ENCODE measurements around the gene MTREX.

Gene MTREX

DNA sequence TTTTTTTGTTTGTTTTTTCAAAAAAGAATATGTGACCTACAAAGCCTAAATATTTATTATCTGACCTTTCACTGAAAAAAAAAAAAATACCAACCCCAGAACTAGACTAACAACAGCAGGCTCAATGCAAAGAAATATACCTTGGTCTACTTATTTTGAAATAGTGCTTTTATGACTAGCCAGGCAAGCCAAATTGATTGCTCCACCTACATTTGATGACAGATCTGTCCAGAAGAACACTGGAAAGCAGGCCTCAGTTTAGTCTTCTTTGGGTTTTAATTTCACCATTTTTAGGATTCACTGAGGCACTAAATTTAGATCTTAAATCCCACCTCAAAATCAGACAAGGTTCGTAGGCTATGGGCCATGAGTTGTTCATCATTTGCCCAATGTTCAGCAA lies 129.7 kb downstream of the MTREX start:
- no peak for DNase-seq

GRCh38 chr5:55437859-55438206 lies 130.0 kb downstream of the MTREX start:
- no peak for DNase-seq

- DNase-seq: no peak
These were observed 131.2 kb downstream of the MTREX start for GRCh38 chr5:55438998-55439397.

GRCh38 chr5:55440188-55440646 lies 132.4 kb downstream of the MTREX start:
- no peak for DNase-seq

- DNase-seq: no peak
These were observed 133.4 kb downstream of the MTREX start for GRCh38 chr5:55441107-55441771.

DNA sequence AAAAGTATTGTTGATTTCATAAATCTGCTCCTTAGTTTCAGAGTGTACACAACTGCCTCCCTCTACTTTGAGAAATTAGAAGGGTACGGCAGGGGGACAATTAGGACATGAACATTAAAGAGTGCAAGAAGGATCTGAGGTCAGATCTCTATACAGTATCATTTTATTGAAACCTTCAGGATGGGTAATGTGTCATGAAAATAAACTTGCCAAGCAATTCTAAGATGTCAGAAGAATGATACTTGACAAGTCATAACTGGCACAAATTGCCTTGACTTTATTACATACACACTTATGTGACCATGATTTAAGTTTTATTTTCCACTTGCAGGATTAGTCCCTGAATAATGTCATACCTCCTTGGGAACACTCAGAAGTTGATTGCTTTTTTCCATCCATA lies 134.2 kb downstream of the MTREX start:
- no peak for DNase-seq

GRCh38 chr5:55445791-55446190 lies 138.0 kb downstream of the MTREX start:
- DNase-seq: no peak

- no peak for DNase-seq
These were observed 139.0 kb downstream of the MTREX start for GRCh38 chr5:55446640-55447351.

GRCh38 chr5:55450050-55450765 lies 142.4 kb downstream of the MTREX start:
- DNase-seq: no peak

DNA sequence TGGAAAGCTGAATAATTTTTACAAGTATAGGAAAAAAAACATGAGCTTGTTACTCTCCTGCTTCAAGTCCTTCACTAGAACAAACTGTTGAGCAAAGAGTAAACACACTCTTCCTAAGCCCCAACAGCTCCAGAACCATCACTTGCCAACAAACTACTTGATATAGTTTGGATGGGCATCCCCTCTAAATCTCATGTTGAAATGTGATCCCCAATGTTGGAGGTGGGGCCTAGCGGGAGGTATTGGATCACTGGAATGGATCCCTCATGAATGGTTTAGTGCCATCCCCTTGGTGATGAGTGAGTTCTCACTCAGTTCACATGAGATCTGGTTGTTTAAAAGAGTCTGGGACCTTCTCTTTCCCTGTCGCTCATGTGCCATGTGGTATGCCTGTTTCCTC lies 144.2 kb downstream of the MTREX start:
- no peak for DNase-seq

DNA sequence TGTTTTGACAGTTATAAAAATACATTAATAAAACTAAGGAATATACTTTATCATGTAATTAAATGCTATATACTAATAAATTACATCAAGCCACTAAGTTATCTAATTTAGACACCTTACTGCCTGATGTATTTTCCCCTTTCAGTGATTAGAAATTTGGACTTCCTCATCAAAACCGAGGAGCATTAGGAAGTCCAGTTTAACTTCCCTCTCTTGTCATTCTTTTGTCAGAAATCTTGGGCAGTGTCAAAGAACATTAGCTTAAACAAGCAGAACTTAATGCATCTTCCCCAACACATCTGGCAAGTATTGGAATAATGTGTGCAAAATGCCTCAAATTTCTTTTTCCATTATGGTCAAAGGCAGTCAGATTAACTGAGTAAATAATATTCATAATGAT lies 145.4 kb downstream of the MTREX start:
- DNase-seq: no peak

DNA sequence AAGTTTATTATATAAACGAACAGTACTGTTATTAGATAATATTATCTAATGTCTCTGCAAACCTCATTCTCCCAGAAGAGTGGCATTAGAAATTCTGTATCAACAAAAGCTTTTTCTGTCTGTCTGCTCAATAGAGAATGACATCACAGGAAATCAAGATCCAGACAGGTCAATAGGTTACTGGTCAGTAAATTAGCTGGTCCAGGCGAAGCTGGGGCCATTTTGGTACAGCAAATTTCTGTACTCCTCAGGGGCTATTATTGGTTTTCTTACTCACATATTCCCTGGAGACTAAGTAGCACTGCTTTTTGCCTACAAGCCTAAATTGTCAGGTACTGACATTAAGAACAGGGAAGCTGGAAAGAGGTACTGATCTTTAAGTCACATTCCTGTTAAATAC lies 146.5 kb downstream of the MTREX start:
- peak; percentile 9 for DNase-seq

- no peak for DNase-seq
These were observed 148.6 kb downstream of the MTREX start for GRCh38 chr5:55456216-55456895.

DNA sequence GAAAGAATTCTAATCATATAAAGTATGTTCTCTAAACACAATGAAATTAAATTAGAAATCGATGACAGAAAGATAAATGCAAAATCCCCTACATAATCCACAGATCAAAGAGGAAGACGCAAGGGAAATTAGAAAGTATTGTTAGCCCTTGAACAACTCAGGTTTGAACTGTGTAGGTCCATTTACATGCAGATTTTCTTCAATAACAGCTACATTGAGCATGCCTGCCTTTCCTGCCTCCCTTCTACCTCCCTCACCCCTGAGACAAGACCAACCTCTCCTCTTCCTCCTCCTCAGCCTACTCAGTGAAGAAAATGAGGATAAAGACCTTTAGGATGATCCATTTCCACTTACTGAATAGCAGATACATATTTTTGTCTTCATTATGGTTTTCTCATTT lies 151.8 kb downstream of the MTREX start:
- DNase-seq: no peak

DNA sequence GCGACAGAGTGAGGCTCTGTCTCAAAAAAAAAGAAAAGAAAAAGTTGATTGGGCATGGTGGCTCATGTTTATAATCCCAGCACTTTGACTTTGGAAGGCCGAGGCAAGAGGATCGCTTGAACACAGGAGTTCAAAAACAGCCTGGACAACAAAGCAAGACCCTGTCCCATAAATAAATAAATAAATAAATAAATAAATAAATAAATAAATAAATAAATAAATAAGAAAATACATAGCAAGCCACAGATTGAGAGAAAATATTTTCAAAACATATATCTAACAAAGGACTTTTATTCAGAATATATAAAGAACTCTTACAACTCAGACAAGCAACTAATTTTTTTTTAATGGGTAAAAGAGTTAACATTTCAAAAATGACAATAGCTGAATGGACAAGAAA lies 155.8 kb downstream of the MTREX start:
- DNase-seq: no peak

DNA sequence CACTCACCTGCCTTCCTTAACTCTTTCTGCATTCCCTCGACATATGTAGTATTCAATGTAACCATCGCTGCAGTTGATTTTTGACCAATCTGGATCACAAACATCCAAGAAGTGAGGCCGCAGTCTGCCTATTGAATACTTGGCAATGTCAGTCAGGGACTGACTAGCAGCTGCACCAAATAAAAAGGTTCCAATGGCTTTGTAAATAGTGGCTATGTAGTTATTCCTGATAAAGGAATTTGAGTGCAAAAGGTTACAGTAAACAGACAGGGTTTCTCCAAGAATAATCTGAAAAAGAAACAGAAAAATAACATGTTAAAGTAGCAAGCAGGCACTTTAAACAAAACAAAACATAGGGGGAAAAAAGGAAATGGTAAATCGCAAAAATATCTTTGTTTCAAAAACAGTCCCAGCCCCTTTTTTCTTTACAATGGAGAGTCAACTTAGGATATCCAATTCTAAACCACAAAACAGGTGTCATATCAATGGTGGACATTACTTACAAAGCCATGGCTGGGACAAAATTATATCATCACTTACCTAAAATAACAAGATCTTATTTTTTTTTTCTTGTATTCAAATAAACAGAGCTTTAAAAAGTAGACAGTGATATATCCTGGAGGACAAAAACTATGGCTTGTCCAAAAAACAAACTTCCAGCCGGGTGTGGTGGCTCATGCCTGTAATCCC lies 160.2 kb downstream of the MTREX start:
- peak; percentile 62 for DNase-seq

DNA sequence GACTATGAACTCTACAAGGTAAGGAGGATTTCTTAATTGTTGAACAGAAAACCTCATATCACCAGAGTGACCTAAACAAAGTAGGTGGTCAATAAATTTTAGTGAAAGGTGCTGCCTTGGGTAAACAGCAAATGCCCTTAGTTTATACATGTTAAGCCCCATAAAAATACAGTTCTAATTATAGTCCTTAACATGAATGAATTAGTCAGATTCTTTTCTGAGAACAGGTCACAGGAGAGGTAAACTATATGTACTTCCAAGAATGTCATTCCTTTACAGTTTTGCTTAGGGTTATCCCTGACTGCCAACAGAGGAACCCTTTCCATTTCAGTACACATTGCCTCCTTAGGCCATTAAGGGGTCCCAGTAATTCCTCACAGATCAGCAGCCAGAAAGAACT lies 162.1 kb downstream of the MTREX start:
- no peak for DNase-seq

DNA sequence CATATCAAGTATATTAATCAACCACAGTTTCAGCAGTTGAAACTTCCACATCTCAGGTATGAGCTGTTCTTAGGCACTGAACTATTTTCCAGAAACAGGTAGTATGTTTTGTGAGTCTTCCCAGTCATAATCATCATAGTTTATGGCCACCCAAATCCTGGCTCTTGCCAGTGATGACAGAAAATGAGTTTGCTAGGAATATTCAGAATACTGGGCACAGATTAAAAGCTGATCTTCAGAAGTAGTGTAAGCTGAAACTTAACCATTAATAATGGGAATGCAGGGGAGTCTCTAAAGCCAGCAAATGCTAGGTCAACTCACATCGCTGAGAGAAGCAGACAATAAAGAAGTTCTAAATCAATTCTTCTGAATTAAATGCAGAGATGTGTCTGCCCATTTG lies 162.5 kb downstream of the MTREX start:
- no peak for DNase-seq

GRCh38 chr5:55471468-55471867 lies 163.7 kb downstream of the MTREX start:
- DNase-seq: no peak

DNA sequence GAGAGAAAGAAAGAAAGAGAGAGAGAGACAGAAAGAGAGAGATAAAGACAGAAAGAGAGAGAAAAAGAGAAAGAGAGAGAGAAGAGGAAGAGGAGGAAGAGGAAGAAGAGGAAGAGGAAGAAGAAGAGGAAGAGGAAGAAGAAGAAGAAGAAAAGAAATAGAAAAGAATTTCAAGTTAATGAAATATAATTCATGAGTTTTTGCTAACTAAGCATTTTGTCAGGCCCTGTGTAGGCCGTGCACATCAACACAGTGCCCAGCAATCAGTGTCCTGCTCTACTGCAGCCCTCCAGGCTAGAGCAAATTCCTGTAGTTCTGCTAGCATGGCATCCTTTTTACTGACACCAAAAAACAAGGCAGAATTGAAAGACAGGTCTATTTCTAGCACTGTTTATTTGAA lies 164.9 kb downstream of the MTREX start:
- DNase-seq: no peak

Measured in NCI-H146 (cell line).